ENCODE data around the gene MPHOSPH9. TPM values are rescaled to one million over a fixed set of nuclear protein-coding genes. Genes with fewer than 3 reads are reported as not detected.
A peak's percentile ranks its signal among the peaks of the same experiment; 100 is the strongest.

The MPHOSPH9 gene
- total RNA-seq, 4 donors from 2014 or later = 11.5 to 26.8 (median 14.7) TPM

DNA sequence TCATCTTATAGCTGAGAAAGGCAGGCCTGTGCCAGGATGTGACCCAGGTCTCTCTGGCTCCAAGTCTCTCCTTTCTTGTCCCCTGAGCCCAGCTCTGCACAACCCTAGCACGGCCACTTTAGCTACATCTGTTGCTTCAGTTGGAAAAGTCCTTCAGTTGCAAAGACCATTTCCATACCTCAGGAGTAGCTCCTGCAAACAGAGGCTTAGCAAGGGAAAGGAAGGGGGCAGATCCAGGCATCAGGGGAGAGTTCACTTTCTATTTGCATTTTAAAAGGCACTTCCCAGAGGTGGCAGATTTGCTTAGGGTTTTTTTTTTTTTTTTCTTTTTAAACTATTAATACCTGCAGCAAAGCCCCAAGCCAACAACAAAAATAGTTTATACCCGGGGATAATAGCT lies 79.0 kb downstream of the MPHOSPH9 start:
- ATAC-seq = no peak
- 62 to 100% methylated on average over 1 to 2 of the region's 2 CpGs for WGBS, 2 donors (ENCODE audit: low coverage in 1 of 2)

DNA sequence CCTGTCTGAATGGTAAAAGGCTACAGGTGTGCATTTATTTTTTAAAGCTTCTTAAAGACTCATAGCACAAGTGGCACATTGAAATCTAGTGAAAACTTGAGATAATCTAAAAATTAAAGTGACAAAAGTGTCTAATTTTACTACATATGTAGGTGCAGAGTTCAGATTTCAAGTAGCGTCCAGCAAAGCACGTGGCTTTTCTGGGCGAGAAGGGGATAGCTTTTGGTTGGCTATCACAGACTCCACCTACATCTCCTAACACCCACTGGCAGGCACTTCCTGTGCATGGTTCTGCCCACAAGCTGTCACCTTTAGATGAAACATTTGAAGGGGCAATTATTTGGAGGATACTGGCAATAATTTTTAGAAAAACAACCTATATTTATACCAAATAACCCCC lies 80.1 kb downstream of the MPHOSPH9 start:
- ATAC-seq = no peak
- TF ChIP-seq POLR2AphosphoS5 (IDR thresholded peaks at IDR 0.05) (no peak), EP300 (IDR thresholded peaks at IDR 0.05) (no peak), POLR2A (IDR thresholded peaks at IDR 0.05) (no peak)
- TF ChIP-seq, protein P1, sequence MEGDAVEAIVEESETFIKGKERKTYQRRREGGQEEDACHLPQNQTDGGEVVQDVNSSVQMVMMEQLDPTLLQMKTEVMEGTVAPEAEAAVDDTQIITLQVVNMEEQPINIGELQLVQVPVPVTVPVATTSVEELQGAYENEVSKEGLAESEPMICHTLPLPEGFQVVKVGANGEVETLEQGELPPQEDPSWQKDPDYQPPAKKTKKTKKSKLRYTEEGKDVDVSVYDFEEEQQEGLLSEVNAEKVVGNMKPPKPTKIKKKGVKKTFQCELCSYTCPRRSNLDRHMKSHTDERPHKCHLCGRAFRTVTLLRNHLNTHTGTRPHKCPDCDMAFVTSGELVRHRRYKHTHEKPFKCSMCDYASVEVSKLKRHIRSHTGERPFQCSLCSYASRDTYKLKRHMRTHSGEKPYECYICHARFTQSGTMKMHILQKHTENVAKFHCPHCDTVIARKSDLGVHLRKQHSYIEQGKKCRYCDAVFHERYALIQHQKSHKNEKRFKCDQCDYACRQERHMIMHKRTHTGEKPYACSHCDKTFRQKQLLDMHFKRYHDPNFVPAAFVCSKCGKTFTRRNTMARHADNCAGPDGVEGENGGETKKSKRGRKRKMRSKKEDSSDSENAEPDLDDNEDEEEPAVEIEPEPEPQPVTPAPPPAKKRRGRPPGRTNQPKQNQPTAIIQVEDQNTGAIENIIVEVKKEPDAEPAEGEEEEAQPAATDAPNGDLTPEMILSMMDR (IDR thresholded peaks at IDR 0.05) = no peak
- peaks cover 0 to 6% of the 10 kb centered on the region in 2 donors for H3K36me3 ChIP-seq
- no peaks in the 10 kb centered on the region for H3K27me3 ChIP-seq
- H3K4me1 ChIP-seq = peaks cover 0 to 50% (median 21%) of the 10 kb centered on the region in 3 donors
- no peak overlapping the region for H3K4me3 ChIP-seq
- no peaks in the 10 kb centered on the region for H3K9me3 ChIP-seq
- 40 to 74% methylated on average over 1 to 3 of the region's 3 CpGs for WGBS, 2 donors (ENCODE audit: low coverage in 1 of 2)
- no peak overlapping the region for H3K27ac ChIP-seq

More for the DNA sequence above, 79.0 kb downstream of the MPHOSPH9 start:
- TF ChIP-seq, protein P1 (IDR thresholded peaks at IDR 0.05) = no peak
- TF ChIP-seq POLR2AphosphoS5 (IDR thresholded peaks at IDR 0.05) = no peak
- no peak for TF ChIP-seq POLR2A (IDR thresholded peaks at IDR 0.05)
- no peak for TF ChIP-seq EP300 (IDR thresholded peaks at IDR 0.05)
- Histone ChIP-seq H3K4me1 (peaks cover 0 to 39% (median 17%) of the 10 kb centered on the region in 3 donors), H3K27ac (no peak overlapping the region), H3K4me3 (no peak overlapping the region), H3K36me3 (peaks cover 0 to 6% of the 10 kb centered on the region in 2 donors), H3K9me3 (no peaks in the 10 kb centered on the region), H3K27me3 (no peaks in the 10 kb centered on the region)

DNA sequence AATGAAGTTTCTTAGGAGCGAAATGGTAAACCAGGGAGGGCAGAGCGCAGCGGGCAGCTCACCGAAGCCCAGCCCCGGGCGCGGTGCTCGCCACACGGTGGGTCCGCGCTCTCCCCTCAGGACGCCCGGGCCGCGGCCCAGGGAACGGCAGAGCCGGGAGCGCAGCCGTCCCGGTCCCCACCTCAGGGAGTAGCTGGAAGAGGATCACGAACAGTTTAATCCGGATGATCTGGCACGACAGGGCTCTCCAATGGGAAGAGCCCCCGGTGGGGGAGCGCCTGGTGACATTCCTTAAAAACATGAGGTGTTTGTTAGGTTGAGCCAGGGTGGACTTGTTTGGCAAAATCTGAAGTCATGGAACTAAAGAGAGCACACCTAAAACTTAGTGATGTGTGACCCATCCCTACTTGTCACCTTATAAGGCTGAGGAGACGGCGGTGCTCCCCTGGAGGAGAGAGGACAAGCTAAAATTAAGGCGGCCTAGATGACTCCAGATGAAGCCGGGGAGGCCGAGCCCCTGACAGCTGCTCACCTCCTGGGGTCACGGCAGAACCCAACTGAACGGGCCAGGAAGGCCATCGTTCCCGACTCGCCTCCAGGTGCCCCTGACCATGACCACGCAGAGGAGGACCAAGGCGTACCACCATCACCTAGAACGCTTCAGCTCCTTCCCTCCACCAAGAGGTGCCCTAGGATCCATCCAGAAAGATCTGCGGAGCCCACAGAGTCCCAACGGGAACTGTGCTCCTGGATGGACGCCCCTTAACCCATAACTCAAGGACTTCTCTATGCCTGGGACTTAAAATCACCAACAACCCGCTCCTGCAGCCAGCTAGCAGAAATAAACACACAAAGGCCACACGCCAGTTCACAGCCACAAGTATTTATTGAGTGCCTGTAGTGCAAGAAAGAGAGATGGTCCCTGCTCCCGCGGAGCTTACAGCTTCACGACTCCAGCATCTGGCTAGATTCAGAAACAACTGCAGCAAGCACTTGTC lies 81.2 kb downstream of the MPHOSPH9 start:
- H3K27ac ChIP-seq = peak overlapping the region; percentile 60 to 96 (median 90)
- H3K36me3 ChIP-seq = peaks cover 0 to 6% of the 10 kb centered on the region in 2 donors
- peak overlapping the region; percentile 60 to 85 for H3K4me3 ChIP-seq
- ATAC-seq = peak; percentile 26
- no peaks in the 10 kb centered on the region for H3K9me3 ChIP-seq
- 45% methylated on average over 8 of the region's 46 CpGs; no CpG with 5 or more reads in 1 of the 2 donors for WGBS, 2 donors (ENCODE audit: low coverage in 1 of 2)
- peaks cover 0 to 60% (median 21%) of the 10 kb centered on the region in 3 donors for H3K4me1 ChIP-seq
- TF ChIP-seq POLR2AphosphoS5 (IDR thresholded peaks at IDR 0.05) = no peak
- TF ChIP-seq, protein P1 (IDR thresholded peaks at IDR 0.05) = no peak
- no peak for TF ChIP-seq EP300 (IDR thresholded peaks at IDR 0.05)
- no peak for TF ChIP-seq POLR2A (IDR thresholded peaks at IDR 0.05)
- no peaks in the 10 kb centered on the region for H3K27me3 ChIP-seq

DNA sequence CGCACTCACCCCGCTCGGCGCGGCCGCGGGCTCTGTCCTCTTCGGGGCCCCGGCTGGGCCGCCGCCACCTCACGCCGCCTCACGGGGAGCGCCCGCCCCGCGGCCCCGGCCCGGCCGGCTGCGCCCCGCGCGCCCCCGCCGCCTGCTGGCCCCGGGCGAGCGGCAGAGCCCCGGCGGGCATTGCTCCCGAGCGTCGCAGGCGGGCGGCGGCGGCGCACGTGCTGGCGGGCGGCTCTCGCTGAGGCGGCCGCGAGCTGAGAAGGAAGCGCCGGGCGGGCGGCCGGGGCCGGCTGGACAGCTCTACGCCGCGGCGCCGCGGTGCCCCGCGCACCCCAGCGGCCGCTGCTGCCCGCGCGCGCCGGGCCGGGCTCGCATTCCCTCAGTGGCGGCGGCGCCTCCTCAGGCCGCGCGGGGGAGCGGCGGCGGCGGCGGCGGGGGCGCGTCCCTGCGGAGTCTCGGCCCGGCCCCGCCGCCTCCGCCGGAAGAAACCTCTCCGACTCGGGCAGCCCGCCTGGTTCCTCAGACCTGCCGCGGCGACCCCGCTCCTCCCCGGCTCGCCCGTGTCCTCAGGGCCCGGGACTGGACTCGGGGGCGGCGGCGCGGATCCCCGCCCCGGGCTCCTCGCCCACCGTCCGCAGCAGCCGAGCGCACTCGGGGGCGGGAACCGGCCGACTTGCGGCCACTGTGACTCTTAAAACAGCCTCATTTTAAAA lies 82.0 kb downstream of the MPHOSPH9 start, which contains the start of gene PITPNM2:
Gene PITPNM2 (minus strand): TSS at position 347 of the 713 bp plus-strand sequence. CDS start 116,500 bp downstream, outside the sequence.
- H3K27me3 ChIP-seq = no peaks in the 10 kb centered on the region
- H3K9me3 ChIP-seq = no peaks in the 10 kb centered on the region
- peak; percentile 93 for ATAC-seq
- H3K27ac ChIP-seq = peak within 1 kb of the TSS; percentile 79 to 96 (median 90)
- peak within 1 kb of the TSS; percentile 80 to 85 for H3K4me3 ChIP-seq
- H3K36me3 ChIP-seq = peaks cover 0 to 6% of the 10 kb centered on the region in 2 donors
- H3K4me1 ChIP-seq = peaks cover 0 to 52% (median 21%) of the 10 kb centered on the region in 3 donors
- TF ChIP-seq, protein P1 (IDR thresholded peaks at IDR 0.05) = peak in 3 of 4 experiments; percentile 37 to 75 (median 61)
- no peak for TF ChIP-seq POLR2AphosphoS5 (IDR thresholded peaks at IDR 0.05)
- WGBS, 2 donors (ENCODE audit: low coverage in 1 of 2) = no CpG with 5 or more reads among the region's 119 CpGs

Data from gastroesophageal sphincter (tissue), 4 donors.